GM11168 (cell line): ENCODE results near the gene LTB4R2.
"Not testable (repeated sequence)": the region's sequence is repeated elsewhere in the genome, so short reads cannot be mapped to it uniquely, and the experiment has no call there.

Experiments used
- in situ Hi-C: fragments of 300-500 bp; cut with MboI; formaldehyde crosslinking; loops from one replicate; pipeline ENCODE4 v1.12.0; 2022; ENCODE audit warnings: low sequenced_read_pairs; ENCODE audit not compliant: unreplicated experiment

The LTB4R2 gene

GRCh38 chr14:24315807-24316596 is 6.1 kb downstream of the LTB4R2 start:
- in situ Hi-C loops: no loop called here

GRCh38 chr14:24316597-24316950 is 6.6 kb downstream of the LTB4R2 start:
- in situ Hi-C loops: no loop called here

GRCh38 chr14:24317141-24317928 is 7.4 kb downstream of the LTB4R2 start:
- in situ Hi-C loops: no loop called here

GRCh38 chr14:24321212-24321975 is 11.5 kb downstream of the LTB4R2 start:
- in situ Hi-C loops: no loop called here

GRCh38 chr14:24322672-24323071 is 12.7 kb downstream of the LTB4R2 start:
- in situ Hi-C loops: no loop called here

GRCh38 chr14:24323341-24323740 is 13.4 kb downstream of the LTB4R2 start:
- in situ Hi-C loops: no loop called here

GRCh38 chr14:24324024-24324423 is 14.1 kb downstream of the LTB4R2 start:
- in situ Hi-C loops: no loop called here

GRCh38 chr14:24325041-24325530 is 15.1 kb downstream of the LTB4R2 start:
- in situ Hi-C loops: no loop called here

GRCh38 chr14:24325963-24326362 is 16.0 kb downstream of the LTB4R2 start:
- in situ Hi-C loops: no loop called here

GRCh38 chr14:24327303-24327702 is 17.4 kb downstream of the LTB4R2 start:
- in situ Hi-C loops: no loop called here

GRCh38 chr14:24327914-24328313 is 18.0 kb downstream of the LTB4R2 start:
- in situ Hi-C loops: not testable (repeated sequence)

GRCh38 chr14:24329073-24329663 is 19.2 kb downstream of the LTB4R2 start:
- in situ Hi-C loops: no loop called here

- in situ Hi-C loops: loop anchor here (5.0 kb wide), 1 partner anchor 108 kb away; no protein-coding TSS in a partner anchor
These were observed 19.8 kb downstream of the LTB4R2 start for GRCh38 chr14:24329736-24330135.

- in situ Hi-C loops: loop anchor here (5.0 kb wide), 1 partner anchor 106 kb away; no protein-coding TSS in a partner anchor
These were observed 21.2 kb downstream of the LTB4R2 start for GRCh38 chr14:24330973-24331674.

GRCh38 chr14:24331731-24332267 is 21.9 kb downstream of the LTB4R2 start:
- in situ Hi-C loops: loop anchor here (5.0 kb wide), 1 partner anchor 106 kb away; no protein-coding TSS in a partner anchor

- in situ Hi-C loops: loop anchor here (5.0 kb wide), 1 partner anchor 105 kb away; no protein-coding TSS in a partner anchor
These were observed 22.5 kb downstream of the LTB4R2 start for GRCh38 chr14:24332268-24332993.

GRCh38 chr14:24334431-24335291 is 24.7 kb downstream of the LTB4R2 start, which contains the start of gene ADCY4:
ADCY4 (minus strand) TSS chr14:24335071; CDS start chr14:24334652, 419 bp downstream.
- in situ Hi-C loops: loop anchor here (5.0 kb wide), 1 partner anchor 103 kb away; no protein-coding TSS in a partner anchor
